GM19035 (cell line): ENCODE data around the gene SLC25A29.
"Not testable (repeated sequence)": the region's sequence is repeated elsewhere in the genome, so short reads cannot be mapped to it uniquely, and the experiment has no call there.

Experiments used
- ATAC-seq: cut with Tn5 transposase; IDR thresholded peaks from one replicate; pipeline ENCODE4 v1.9.1; 2021; ENCODE audit not compliant: unreplicated experiment

SLC25A29 gene

GRCh38 chr14:100312877-100313400, 6.7 kb upstream of the SLC25A29 start:
- no peak for ATAC-seq

- ATAC-seq, result not testable (repeated sequence)
Observed at GRCh38 chr14:100312110-100312876, 6.0 kb upstream of the SLC25A29 start.

GRCh38 chr14:100309028-100309737, 2.9 kb upstream of the SLC25A29 start:
- ATAC-seq, result no peak

GRCh38 chr14:100308427-100308792, 2.2 kb upstream of the SLC25A29 start:
- ATAC-seq, result not testable (repeated sequence)

GRCh38 chr14:100307766-100308426, 1.7 kb upstream of the SLC25A29 start:
- no peak for ATAC-seq

GRCh38 chr14:100306998-100307765, 938 bp upstream of the SLC25A29 start:
- ATAC-seq, result peak; percentile 5

- ATAC-seq, result no peak
Observed at GRCh38 chr14:100305324-100306100, 732 bp downstream of the SLC25A29 start.

- no peak for ATAC-seq
Observed at GRCh38 chr14:100304825-100305323, 1.4 kb downstream of the SLC25A29 start.

- no peak for ATAC-seq
Observed at GRCh38 chr14:100303925-100304324, 2.3 kb downstream of the SLC25A29 start.

GRCh38 chr14:100303179-100303578, 3.1 kb downstream of the SLC25A29 start:
- ATAC-seq, result no peak

- no peak for ATAC-seq
Observed at GRCh38 chr14:100302616-100303015, 3.6 kb downstream of the SLC25A29 start.

GRCh38 chr14:100299238-100299560, 7.0 kb downstream of the SLC25A29 start:
- ATAC-seq, result no peak

GRCh38 chr14:100298551-100299237, 7.5 kb downstream of the SLC25A29 start:
- ATAC-seq, result no peak

GRCh38 chr14:100297320-100298300, 8.6 kb downstream of the SLC25A29 start:
- peak; percentile 81 for ATAC-seq

- not testable (repeated sequence) for ATAC-seq
Observed at GRCh38 chr14:100296729-100297128, 9.5 kb downstream of the SLC25A29 start.

- no peak for ATAC-seq
Observed at GRCh38 chr14:100296106-100296651, 10.1 kb downstream of the SLC25A29 start.

- ATAC-seq, result no peak
Observed at GRCh38 chr14:100295376-100296105, 10.7 kb downstream of the SLC25A29 start.
